HG02943 (cell line): ENCODE data around the gene BLVRA.

Experiments used
- ATAC-seq: cut with Tn5 transposase; IDR thresholded peaks from one replicate; pipeline ENCODE4 v1.9.1; 2021; ENCODE audit warnings: mild to moderate bottlenecking, low read depth, moderate library complexity; ENCODE audit not compliant: unreplicated experiment

Gene BLVRA

DNA sequence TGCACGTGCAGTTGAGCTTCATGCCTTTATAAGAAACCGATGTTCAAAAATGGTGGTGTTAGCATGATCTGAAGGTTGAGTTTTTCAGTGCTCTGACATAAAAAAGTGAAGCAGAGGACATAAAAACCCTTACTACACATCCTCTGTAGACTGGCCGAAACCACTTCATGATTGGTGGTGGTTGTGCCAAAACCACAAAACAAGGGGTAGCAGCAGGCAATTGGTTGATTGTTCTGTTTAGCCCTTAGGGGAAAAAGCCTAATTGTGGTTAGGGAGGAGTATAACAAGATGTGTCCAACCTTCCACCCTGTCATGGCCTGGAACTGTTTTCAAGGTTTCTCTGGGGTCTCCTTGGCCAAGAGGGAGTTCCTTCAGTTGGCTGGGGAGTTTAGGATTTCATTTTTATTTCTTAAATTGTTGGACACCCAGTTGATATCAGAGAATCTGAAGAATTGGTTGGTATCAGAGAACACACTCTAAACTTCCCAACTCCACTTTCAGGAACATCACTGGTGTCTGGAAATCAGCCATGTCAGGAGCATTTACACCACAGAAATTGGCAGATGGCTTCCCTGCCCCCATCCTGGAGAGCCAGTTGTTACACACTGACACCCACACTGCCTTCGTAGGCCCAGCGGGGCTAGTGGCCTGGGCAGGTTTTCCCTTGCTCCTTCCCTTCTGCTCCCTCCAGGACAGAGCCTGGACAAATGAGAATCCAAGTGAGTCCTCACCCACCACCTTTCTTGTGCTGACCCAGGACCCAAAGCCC, 92.1 kb downstream of the BLVRA start:
- ATAC-seq, result no peak

DNA sequence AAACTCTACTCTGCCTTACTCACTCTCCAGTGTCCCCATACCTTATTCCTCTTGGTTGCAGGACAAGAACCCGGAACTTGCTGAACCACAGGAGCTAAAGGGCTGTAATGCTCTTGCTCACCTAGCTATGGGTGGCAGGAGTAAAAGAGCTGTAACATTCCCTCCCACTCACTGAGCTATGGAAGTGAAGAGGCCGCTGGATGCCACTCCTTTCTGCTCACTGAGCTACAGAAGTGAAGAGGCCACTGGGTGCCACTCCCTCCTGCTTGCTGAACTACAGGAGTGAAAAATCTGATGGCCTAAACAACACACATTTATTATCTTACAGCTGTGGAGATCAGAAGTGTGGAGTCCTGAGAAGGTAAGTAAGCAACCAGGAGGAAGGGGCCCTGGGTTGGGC, 93.3 kb downstream of the BLVRA start:
- no peak for ATAC-seq

- ATAC-seq, result no peak
These were observed 96.7 kb downstream of the BLVRA start for GRCh38 chr7:43855176-43855575.

DNA sequence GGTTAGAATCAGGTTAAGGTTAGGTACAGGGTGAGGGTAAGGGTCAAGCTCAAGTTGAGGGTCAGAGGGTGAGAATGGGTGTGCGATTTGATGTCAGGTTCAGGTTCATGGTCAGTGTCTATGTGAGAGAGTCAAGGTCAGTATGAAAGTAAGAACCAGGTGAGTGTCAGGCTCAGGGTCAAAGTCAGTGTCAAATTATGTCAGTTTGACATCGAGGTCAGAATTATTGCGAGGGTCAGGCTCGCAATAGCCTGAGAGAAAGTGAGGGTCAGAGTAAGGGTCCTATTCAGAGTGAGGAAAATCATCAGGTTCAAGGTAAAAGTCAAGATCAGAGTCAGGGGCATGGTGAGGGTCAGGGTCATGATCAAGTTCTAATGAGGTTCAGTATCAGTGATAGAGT, 97.8 kb downstream of the BLVRA start:
- no peak for ATAC-seq
